GM18868 (cell line): Measurements from ENCODE around the gene OR52J3.
"Not testable (repeated sequence)": the region's sequence is repeated elsewhere in the genome, so short reads cannot be mapped to it uniquely, and the experiment has no call there.

Experiments
- ATAC-seq: cut with Tn5 transposase; IDR thresholded peaks from one replicate; pipeline ENCODE4 v1.9.1; 2021; ENCODE audit warnings: mild to moderate bottlenecking, moderate library complexity; ENCODE audit not compliant: unreplicated experiment

The OR52J3 gene

GRCh38 chr11:5046226-5046625 is at the start of gene OR52J3:
TSS of gene OR52J3 (plus strand) at chr11:5046526. CDS start at chr11:5046526, 0 bp downstream.
- ATAC-seq, result no peak

GRCh38 chr11:5004424-5005274 is 41.7 kb upstream of the OR52J3 start:
- ATAC-seq, result peak; percentile 59

GRCh38 chr11:5007561-5007960 is 38.8 kb upstream of the OR52J3 start:
- no peak for ATAC-seq

DNA sequence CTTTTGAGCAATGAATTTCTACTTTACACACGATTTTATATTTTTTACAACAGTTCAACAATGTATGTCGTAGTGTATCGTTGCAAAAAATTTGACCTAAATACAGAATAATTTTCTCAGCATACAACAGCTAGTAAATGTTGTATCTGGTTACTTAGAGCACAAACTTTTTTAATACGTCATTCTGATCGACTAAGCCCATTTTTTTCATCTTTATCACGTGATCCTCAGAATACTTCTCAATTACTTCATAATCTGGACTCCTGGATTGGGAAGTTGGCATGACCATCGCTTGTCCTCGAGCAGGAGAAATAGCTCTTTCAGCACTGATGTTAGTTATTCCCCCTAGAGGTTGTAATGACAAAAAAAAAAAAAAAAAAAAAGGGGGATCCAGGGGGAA is 35.1 kb upstream of the OR52J3 start:
- no peak for ATAC-seq

DNA sequence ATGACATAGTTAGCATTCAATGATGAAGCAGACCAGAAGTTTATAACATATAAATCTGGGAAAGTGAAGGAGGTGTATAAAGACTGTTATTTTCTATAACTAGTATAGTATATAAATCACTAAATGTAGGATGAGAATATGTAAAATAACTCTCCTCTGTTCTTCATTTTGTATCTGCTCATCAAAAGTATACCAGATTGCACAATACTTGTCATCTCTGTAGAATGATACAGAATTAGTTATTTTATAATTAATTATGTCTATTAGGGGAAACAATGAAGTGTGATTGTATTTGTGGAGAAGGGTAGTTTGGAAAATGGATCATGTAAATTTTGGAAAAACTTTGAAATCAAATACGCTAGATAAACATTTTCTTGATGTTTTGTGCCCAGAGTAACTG is 33.3 kb upstream of the OR52J3 start:
- no peak for ATAC-seq

DNA sequence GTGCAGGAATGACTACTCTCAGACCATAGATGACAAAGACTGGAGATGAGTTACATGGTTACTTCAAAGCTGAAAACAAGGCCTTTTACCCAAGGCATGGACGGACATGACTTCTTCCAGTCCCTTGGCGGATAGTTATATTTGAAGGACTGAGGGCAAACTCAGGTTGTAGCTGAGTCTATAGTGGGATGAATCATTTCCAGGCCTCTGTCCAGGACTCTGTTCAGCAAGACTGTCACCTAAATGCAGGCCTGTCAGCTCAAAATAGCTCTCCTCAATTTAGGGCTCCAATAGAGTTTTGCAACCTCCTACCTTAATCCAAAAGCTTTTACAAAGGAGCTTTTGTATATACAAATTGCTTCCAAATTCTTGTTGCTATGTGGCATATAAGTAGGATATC is 24.3 kb upstream of the OR52J3 start:
- no peak for ATAC-seq

GRCh38 chr11:5036669-5037068 is 9.7 kb upstream of the OR52J3 start:
- ATAC-seq, result no peak

- ATAC-seq, result no peak
Observed at GRCh38 chr11:5037926-5038325, 8.4 kb upstream of the OR52J3 start.

- no peak for ATAC-seq
Observed at GRCh38 chr11:5038341-5038740, 8.0 kb upstream of the OR52J3 start.

- no peak for ATAC-seq
Observed at GRCh38 chr11:5040876-5041275, 5.5 kb upstream of the OR52J3 start.

DNA sequence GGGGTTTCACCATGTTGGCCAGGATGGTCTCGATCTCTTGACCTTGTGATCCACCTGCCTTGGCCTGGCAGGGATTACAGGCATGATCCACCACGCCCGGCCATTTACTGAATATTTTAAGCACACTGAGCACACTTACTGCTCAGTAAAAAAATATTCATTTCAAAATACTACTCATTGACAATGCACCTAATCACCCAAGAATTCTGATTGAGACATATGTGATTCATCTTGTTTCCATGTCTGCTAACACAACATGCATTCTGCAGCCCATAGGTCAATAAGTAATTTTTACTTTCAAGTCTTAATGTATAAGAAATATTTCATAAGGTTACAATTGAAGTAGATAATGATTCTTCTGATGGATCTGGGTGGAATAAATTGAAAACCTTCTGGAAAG is 4.2 kb upstream of the OR52J3 start:
- no peak for ATAC-seq

DNA sequence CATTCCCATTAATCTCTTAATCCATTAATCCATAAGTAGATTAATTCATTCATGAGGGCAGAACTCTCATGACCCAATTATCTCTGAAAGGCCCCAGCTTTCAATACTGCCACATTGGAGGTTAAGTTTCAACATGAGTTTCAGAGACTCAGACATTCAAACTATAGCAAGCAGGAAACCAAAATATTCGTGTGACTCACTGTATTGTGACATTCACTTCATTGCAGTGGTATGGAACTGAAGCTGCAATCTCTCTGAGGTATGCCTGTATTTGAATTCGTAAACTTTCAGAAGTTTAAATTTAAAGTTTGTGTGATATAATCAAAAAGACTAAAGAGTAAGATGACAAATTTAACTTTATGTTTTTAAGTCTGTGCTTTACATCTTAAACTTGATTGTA is 2.9 kb upstream of the OR52J3 start:
- no peak for ATAC-seq

DNA sequence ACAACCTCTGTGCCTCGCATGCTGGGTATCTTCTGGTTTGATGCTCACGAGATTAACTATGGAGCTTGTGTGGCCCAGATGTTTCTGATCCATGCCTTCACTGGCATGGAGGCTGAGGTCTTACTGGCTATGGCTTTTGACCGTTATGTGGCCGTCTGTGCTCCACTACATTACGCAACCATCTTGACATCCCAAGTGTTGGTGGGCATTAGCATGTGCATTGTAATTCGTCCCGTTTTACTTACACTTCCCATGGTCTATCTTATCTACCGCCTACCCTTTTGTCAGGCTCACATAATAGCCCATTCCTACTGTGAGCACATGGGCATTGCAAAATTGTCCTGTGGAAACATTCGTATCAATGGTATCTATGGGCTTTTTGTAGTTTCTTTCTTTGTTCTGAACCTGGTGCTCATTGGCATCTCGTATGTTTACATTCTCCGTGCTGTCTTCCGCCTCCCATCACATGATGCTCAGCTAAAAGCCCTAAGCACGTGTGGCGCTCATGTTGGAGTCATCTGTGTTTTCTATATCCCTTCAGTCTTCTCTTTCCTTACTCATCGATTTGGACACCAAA is 516 bp downstream of the OR52J3 start:
- no peak for ATAC-seq

- not testable (repeated sequence) for ATAC-seq
Observed at GRCh38 chr11:5058679-5059078, 12.4 kb downstream of the OR52J3 start.

DNA sequence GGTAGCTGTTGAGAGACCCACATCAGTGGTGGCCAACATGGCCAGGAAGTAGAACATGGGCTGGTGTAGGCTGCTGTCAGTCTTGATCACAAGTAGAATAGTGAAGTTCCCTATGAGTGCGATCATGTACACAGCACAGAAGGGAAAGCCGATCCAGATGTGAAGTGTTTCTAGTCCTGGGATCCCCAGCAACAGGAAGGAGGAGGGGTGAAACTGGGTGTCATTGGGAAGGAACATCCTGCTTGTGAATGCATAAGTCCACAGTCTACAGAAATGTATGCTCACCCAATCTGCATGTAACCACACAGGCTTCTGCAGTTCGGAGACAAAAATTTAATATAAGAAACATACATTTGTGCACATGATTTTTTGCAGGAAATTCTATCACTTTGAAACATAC is 13.1 kb downstream of the OR52J3 start, which contains the start of gene OR52E2:
TSS of gene OR52E2 (minus strand) at position 237 of the 400 bp plus-strand sequence. CDS start at position 237, 0 bp downstream.
- no peak for ATAC-seq

DNA sequence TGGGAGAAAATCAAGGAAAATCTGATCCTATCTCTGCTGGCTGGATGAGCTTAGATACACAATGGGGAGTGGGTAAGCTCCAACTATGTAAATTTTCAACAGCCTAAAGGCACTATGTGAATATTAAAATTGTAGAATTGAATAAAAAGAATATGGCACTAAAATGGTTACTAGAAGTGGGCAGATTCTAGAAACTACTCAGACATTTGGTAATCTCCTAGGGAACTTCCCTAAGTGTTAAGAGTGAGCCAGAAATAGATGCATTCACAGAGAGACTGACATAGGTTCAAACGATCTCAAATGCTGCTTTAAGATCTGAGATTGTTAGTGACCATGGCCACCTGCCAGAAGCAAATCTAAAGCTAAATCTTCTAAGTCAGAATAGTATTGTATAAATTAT is 18.7 kb downstream of the OR52J3 start:
- ATAC-seq, result peak; percentile 51

GRCh38 chr11:5069272-5069671 is 22.9 kb downstream of the OR52J3 start, which contains the start of gene OR52E1:
TSS of gene OR52E1 (plus strand) at chr11:5069572.
- no peak for ATAC-seq

DNA sequence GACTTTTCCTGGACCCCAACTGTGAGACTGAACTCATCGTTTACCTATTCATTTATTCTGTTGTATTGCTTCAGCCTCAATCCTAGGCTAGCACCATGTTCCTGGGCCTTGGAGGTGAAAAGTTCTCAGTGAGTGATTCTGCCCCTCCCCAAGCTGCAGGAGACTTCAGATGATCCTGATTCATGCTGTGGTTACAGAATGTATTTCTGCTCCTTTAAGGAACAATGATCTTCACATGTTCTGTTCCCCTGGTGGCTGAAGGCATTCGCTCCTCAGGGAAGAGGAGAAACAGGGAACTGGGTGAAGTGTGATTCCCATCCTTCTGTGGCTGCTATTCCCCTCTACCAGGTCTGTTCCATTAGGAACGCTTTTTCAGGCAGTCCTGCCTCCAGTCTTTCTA is 25.5 kb downstream of the OR52J3 start:
- ATAC-seq, result no peak

- ATAC-seq, result no peak
Observed at GRCh38 chr11:5081405-5081804, 35.1 kb downstream of the OR52J3 start.

DNA sequence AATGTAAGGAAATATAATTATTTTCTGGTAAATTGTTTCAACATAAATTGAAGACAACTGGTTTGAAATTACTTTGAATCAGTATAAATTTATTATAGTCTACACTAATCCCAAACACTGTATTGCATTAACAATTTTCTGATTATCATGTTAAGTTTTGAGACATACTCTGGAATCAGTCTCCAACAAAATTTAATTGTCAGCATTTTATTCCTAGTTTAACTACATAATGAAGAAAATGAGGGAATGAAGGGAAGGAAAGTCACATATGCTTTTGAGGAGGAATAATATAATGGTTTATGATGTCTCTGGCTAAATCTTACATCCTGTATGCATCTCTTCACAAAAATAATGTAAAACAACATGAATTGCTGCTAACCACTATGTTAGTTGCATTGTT is 37.3 kb downstream of the OR52J3 start:
- ATAC-seq, result no peak

DNA sequence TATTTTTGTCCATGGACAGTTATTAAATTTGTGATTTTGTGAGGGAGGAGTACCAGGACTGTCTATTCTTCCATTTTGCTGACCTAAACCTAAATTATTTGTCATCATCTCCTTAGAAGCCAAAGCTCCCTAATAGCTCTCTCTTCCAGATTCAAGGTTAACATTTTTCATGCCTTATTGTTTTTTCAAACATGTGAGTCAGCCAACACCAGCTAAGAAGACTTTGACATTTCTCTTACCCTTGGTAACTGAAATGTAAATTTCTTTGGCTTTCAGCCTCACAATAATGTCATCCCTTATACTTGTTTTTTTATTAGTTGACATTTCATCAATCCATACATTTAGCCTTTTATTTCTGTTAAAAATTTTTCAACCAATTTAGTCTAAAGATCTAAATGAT is 42.2 kb downstream of the OR52J3 start:
- no peak for ATAC-seq

- no peak for ATAC-seq
Observed at GRCh38 chr11:5090668-5091067, 44.3 kb downstream of the OR52J3 start.
